GM18507 (cell line): Measurements from ENCODE around the gene OR52R1.
"Not testable (repeated sequence)": the region's sequence is repeated elsewhere in the genome, so short reads cannot be mapped to it uniquely, and the experiment has no call there.

Experiments
- DNase-seq: peaks from one replicate; pipeline ENCODE4 v3.0.0; 2011; ENCODE audit warnings: low read depth; ENCODE audit not compliant: insufficient read length; ENCODE audit errors: extremely low spot score
- FAIRE-seq: peaks from 2 replicates; lab custom pipeline; 2011; peaks lifted over from hg19 to GRCh38; lab: Jason Lieb, UNC

Gene OR52R1

GRCh38 chr11:4804280-4804679 lies at the start of gene OR52R1:
Gene OR52R1, minus strand, starts transcription at chr11:4804380. Its CDS starts 0 bp downstream, at chr11:4804380.
- no peak for DNase-seq
- FAIRE-seq = no peak

DNA sequence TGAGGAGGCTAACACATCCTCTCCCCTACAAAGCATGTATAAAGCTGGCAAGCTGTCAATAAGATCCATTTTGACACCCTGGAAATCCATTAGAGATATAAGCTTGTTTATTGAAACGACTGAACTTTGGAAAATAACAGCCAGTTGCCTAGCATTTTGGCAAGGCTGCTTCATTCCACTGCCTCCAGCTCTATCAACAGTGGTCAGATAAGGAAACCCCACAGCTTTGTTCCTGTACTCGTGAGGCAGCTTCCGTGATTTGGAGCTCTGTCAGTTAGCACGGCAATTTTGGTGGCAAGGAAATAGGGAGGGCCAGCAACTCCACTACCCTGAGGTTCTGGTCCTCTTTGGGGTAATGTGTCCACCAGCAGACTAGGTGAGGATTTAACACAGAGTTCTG lies 46.9 kb upstream of the OR52R1 start:
- DNase-seq (no peak), FAIRE-seq (no peak)

DNA sequence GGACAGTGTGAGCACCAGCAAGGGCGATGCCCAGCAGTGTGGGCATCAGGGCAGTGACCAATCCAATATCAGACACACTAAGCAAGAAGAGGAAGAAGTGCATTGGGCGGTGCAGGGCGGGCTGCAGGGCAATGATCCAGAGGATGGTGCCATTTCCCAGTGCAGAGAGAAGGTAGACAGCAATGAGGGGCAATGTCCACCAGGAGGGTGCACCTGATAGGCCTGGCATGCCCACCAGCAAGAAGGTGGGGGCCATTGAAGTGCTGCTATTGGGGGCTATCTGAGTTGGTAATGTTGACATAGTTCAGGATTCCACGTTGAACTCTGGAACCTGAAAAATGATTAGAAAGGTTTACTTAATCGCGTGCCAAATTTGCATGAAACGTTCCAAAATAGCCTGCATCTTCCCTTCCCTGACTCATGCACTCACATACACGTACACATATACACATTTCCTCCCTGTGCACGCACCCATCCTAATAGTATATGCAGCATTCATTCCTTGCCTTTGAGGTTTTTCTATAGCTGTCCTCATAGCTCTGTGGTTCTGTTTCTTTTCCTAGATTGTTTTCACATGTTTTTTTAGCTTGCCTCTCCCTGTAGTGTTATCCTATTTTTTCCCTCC lies 44.8 kb upstream of the OR52R1 start, which contains the start of gene OR51S1:
Gene OR51S1, minus strand, starts transcription at position 301 of the 625 bp plus-strand sequence. Its CDS starts 0 bp downstream, at position 301.
- no peak for DNase-seq
- no peak for FAIRE-seq

- FAIRE-seq (no peak), DNase-seq (no peak)
Measured at GRCh38 chr11:4839851-4840549, 35.8 kb upstream of the OR52R1 start.

GRCh38 chr11:4830909-4831308 lies 26.7 kb upstream of the OR52R1 start:
- no peak for FAIRE-seq
- DNase-seq = no peak

GRCh38 chr11:4830346-4830745 lies 26.2 kb upstream of the OR52R1 start:
- FAIRE-seq = no peak

DNA sequence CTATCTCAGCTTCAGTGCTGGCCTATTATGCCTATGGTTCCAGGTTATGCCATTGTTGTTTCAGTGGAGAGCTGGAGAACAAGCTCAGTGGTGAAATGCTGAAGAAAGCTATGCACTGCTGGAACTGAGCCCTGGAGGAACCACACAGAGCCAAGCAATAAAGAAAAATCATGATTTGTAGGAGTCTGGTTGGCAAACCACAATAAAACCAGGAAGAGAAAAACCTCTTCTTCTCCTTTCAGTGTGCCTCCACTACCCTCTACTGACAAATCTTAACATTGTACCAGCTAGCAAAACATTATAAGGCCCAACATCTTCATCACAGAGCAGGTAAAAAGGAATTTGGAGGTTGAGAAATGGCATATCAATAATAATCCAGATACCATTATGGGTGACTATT lies 22.2 kb upstream of the OR52R1 start:
- DNase-seq (no peak), FAIRE-seq (no peak)

More at GRCh38 chr11:4830346-4830745, 26.2 kb upstream of the OR52R1 start:
- DNase-seq = no peak

- FAIRE-seq (no peak), DNase-seq (no peak)
Measured at GRCh38 chr11:4825132-4825531, 21.0 kb upstream of the OR52R1 start.

GRCh38 chr11:4821021-4821420 lies 16.8 kb upstream of the OR52R1 start, which contains the start of gene OR51F2:
Gene OR51F2, plus strand, starts transcription at chr11:4821321. Its CDS starts 101 bp downstream, at chr11:4821422.
- FAIRE-seq (no peak), DNase-seq (no peak)

DNA sequence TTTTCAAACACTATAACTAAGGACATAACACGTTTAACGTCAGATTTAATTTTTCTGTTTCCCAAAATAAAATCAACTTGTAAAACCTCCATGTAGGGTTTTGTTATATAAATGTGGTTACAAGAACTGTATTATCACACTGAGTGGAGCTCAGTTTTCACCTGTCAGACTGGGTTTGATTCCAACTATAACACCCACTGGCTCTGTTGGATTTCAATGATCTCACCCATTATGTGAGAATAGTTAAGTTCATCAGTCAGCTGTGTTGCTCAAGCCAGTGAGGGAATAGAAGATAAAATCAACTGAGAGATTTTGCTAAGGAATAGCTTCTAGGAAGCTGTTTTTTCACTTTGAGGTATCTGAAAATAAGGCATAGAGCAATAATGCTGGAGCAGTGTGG lies 5.1 kb upstream of the OR52R1 start:
- no peak for DNase-seq
- FAIRE-seq = no peak

- DNase-seq (no peak), FAIRE-seq (no peak)
Measured at GRCh38 chr11:4808476-4808875, 4.3 kb upstream of the OR52R1 start.

- not testable (repeated sequence) for FAIRE-seq, DNase-seq
Measured at GRCh38 chr11:4801316-4801715, 2.9 kb downstream of the OR52R1 start.

GRCh38 chr11:4798427-4799183 lies 5.6 kb downstream of the OR52R1 start:
- FAIRE-seq = no peak
- no peak for DNase-seq

GRCh38 chr11:4797206-4797605 lies 7.0 kb downstream of the OR52R1 start:
- no peak for FAIRE-seq

DNA sequence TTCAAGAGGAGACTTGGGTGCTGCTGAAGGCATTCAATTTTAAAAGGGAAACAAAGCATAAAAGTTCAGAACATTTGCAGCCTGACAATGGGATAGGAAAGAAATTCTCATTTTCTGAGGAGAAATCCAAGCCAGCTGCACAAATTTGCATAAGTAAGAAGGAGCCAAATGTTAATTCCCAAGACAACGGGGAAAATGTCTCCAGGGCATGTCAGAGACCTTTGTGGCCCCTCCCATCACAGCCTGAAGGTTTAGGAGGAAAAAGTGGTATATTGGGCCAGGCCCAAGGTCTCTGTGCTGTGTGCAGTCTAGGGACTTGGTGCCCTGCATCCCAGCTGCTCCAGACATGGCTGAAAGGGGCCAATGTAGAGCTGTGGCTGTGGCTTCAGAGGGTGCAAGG lies 21.7 kb downstream of the OR52R1 start:
- no peak for DNase-seq
- FAIRE-seq = no peak

More at GRCh38 chr11:4797206-4797605, 7.0 kb downstream of the OR52R1 start:
- no peak for DNase-seq

- DNase-seq = no peak
- FAIRE-seq = no peak
Measured at GRCh38 chr11:4769838-4770237, 34.3 kb downstream of the OR52R1 start, which contains the start of gene OR51F1. Gene OR51F1, minus strand, starts transcription at chr11:4769938. Its CDS starts 0 bp downstream, at chr11:4769938.

GRCh38 chr11:4768094-4768493 lies 36.1 kb downstream of the OR52R1 start:
- FAIRE-seq = no peak
- DNase-seq = no peak

DNA sequence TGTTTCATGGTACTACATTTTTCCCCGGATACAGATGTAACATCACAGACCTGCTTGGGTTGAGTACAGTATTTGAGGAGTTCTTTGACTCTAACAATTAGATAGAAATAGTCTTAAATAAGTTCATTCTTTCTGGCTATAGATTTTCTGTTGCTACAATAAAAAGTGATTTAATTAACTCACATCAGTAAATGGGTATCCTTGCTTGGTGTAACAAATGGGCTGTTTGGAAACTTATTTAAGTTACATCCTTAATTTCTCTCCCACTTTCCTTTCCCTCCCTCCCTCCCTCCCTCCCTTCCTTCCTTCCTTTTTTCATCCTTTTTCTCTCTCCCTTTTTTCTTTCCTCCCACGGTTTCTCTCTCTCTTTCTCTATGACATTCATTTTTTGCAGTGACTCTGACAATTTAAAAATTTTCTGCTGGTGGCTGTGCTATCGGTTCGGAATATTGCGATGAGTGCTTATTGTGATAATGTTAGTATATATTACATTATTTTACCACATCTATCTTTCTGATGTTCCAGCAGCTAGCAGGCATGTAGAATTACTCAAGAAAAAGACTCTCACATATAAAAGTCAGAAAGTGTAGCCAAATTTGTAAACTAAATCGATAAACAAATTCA lies 37.6 kb downstream of the OR52R1 start:
- FAIRE-seq (no peak), DNase-seq (no peak)

- FAIRE-seq = no peak
- no peak for DNase-seq
Measured at GRCh38 chr11:4763096-4763495, 41.1 kb downstream of the OR52R1 start.
